Uterus (tissue), 4 donors: ENCODE data around the gene TLE6. TPM values are rescaled to one million over a fixed set of nuclear protein-coding genes. Genes with fewer than 3 reads are reported as not detected.

ENCODE experiments used
- DNase-seq, 2 donors: peaks; one replicate each; pipeline ENCODE4 v3.0.0-alpha.2; 2019 to 2020
- H3K27ac ChIP-seq, 2 donors: fragments of 200-600 bp; sonication (generic); 1 replicate in 1 of 2; 2 replicates in 1 of 2; pipeline ENCODE4 v1.5.1; 2016 to 2018
- H3K27me3 ChIP-seq, 2 donors: fragments of 200-600 bp; sonication (generic); one replicate each; pipeline ENCODE4 v1.5.1; 2018 to 2019; ENCODE audit warnings: control low read depth in 1 of 2
- H3K36me3 ChIP-seq, 2 donors: fragments of 200-600 bp; sonication (generic); one replicate each; pipeline ENCODE4 v1.5.1; 2019; ENCODE audit warnings: control low read depth in 1 of 2
- H3K4me1 ChIP-seq, 2 donors: fragments of 200-600 bp; sonication (generic); one replicate each; pipeline ENCODE4 v1.5.1; 2018 to 2019; ENCODE audit warnings: control low read depth in 1 of 2
- H3K4me3 ChIP-seq, 2 donors: fragments of 200-600 bp; sonication (generic); 1 replicate in 1 of 2; 2 replicates in 1 of 2; pipeline ENCODE4 v1.5.1; 2018 to 2019; ENCODE audit warnings: mild to moderate bottlenecking in 1 of 2
- H3K9me3 ChIP-seq, 2 donors: fragments of 200-600 bp; sonication (generic); one replicate each; pipeline ENCODE4 v1.5.1; 2019; ENCODE audit warnings: control low read depth in 1 of 2
- POLR2A ChIP-seq, 2 donors: fragments of 450-650 bp; IDR thresholded peaks; one replicate each; pipeline ENCODE4 v1.6.1; 2016; ENCODE audit warnings: antibody characterized with exemption in 2 of 2, mild to moderate bottlenecking in 1 of 2, moderate library complexity in 1 of 2
- intact Hi-C: fragments of 100-400 bp; cut with DNase I; formaldehyde crosslinking; loops from one replicate; pipeline ENCODE4 v1.15.1; 2023; ENCODE audit warnings: low total_unique reads
- total RNA-seq, 4 donors: library from RNA; depleted of rRNA in 3 of 4; stranded (reverse); fragments of >200 nt in 3 of 4; gene quantifications; one replicate each; pipeline versions ENCODE4 v1.1.0 to v1.2.4, GENCODE V29; 2014 to 2023
- TF ChIP-seq, protein P1 (sequence below), 4 experiments: fragments of 200-600 bp in 2 of 4; fragments of 450-650 bp in 2 of 4; sonication (generic) in 2 of 4; IDR thresholded peaks; one replicate each; pipeline ENCODE4 v1.5.1; 2016 to 2019; ENCODE audit warnings: antibody characterized with exemption in 4 of 4, mild to moderate bottlenecking in 2 of 4, moderate library complexity in 1 of 4
- donor health status: DM: yes; HTN: yes; CAD: no.

The TLE6 gene
- total RNA-seq, 4 donors from 2014 or later: 0.46 to 3.5 (median 1.1) TPM; not detected in 1

GRCh38 chr19:2964874-2965273 lies 12.5 kb upstream of the TLE6 start:
- Histone ChIP-seq H3K27ac (no peak overlapping the region), H3K27me3 (no peaks in the 10 kb centered on the region), H3K4me1 (peaks cover 5 to 13% of the 10 kb centered on the region in 2 donors), H3K4me3 (no peak overlapping the region), H3K9me3 (no peaks in the 10 kb centered on the region), H3K36me3 (no peaks in the 10 kb centered on the region)
- intact Hi-C loops: no loop called here
- TF ChIP-seq POLR2A (IDR thresholded peaks at IDR 0.05): no peak
- TF ChIP-seq, protein P1, sequence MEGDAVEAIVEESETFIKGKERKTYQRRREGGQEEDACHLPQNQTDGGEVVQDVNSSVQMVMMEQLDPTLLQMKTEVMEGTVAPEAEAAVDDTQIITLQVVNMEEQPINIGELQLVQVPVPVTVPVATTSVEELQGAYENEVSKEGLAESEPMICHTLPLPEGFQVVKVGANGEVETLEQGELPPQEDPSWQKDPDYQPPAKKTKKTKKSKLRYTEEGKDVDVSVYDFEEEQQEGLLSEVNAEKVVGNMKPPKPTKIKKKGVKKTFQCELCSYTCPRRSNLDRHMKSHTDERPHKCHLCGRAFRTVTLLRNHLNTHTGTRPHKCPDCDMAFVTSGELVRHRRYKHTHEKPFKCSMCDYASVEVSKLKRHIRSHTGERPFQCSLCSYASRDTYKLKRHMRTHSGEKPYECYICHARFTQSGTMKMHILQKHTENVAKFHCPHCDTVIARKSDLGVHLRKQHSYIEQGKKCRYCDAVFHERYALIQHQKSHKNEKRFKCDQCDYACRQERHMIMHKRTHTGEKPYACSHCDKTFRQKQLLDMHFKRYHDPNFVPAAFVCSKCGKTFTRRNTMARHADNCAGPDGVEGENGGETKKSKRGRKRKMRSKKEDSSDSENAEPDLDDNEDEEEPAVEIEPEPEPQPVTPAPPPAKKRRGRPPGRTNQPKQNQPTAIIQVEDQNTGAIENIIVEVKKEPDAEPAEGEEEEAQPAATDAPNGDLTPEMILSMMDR (IDR thresholded peaks at IDR 0.05): no peak
- DNase-seq: no peak

DNA sequence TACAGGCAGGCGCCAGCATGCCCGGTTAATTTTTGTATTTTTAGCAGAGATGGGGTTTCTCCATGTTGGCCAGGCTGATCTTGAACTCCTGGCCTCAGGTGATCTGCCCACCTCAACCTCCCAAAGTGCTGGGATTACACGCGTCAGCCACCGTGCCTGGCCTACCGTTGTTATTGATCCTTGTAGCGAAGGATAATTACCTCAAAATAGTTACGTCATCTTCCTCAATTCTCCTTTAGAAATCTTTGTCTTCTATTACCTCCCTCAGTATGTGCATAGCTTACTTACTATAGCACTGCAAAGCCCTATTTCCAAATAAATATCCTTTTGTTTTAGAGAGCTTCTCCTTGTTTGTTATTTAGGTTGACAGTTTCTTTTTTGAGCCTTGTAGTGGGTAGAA lies 9.4 kb upstream of the TLE6 start:
- DNase-seq: no peak
- H3K4me3 ChIP-seq: no peak overlapping the region
- H3K36me3 ChIP-seq: no peaks in the 10 kb centered on the region
- peaks cover 15 to 17% of the 10 kb centered on the region in 2 donors for H3K4me1 ChIP-seq
- no peaks in the 10 kb centered on the region for H3K27me3 ChIP-seq
- no peak for TF ChIP-seq POLR2A (IDR thresholded peaks at IDR 0.05)
- TF ChIP-seq, protein P1 (IDR thresholded peaks at IDR 0.05): no peak
- H3K9me3 ChIP-seq: no peaks in the 10 kb centered on the region
- H3K27ac ChIP-seq: peak overlapping the region; percentile 85 to 92
- intact Hi-C loops: no loop called here

DNA sequence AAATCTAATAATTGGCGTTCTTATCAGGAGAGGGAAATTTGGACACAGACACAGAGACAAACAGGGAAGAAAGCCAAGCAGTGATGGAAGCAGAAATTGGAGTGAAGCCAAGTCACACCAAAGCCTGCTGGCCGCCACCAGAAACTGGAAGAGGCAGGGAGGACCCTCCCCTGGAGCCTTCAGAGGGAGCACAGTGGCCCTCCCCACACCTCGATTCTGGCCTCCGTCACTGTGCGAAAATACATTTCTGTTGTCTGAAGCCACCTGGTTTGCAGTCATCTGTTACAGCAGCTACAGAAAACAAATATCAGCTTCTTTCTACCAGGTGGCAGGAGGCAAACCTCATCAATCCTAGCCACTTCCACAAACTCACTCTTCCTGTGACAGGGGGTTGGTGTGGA lies 8.3 kb upstream of the TLE6 start:
- Histone ChIP-seq H3K27ac (peak overlapping the region; percentile 85 to 92), H3K4me1 (peaks cover 20 to 22% of the 10 kb centered on the region in 2 donors), H3K9me3 (no peaks in the 10 kb centered on the region), H3K27me3 (no peaks in the 10 kb centered on the region), H3K4me3 (no peak overlapping the region), H3K36me3 (no peaks in the 10 kb centered on the region)
- TF ChIP-seq, protein P1 (IDR thresholded peaks at IDR 0.05): no peak
- no peak for TF ChIP-seq POLR2A (IDR thresholded peaks at IDR 0.05)
- peak; percentile 77 to 79 for DNase-seq
- intact Hi-C loops: no loop called here

GRCh38 chr19:2970201-2970835 lies 7.0 kb upstream of the TLE6 start:
- no peaks in the 10 kb centered on the region for H3K9me3 ChIP-seq
- H3K36me3 ChIP-seq: no peaks in the 10 kb centered on the region
- TF ChIP-seq POLR2A (IDR thresholded peaks at IDR 0.05): no peak
- TF ChIP-seq, protein P1 (IDR thresholded peaks at IDR 0.05): no peak
- H3K27ac ChIP-seq: peak overlapping the region; percentile 85 to 92
- no peaks in the 10 kb centered on the region for H3K27me3 ChIP-seq
- peaks cover 20 to 25% of the 10 kb centered on the region in 2 donors for H3K4me1 ChIP-seq
- DNase-seq: peak; percentile 52 to 68
- intact Hi-C loops: no loop called here
- H3K4me3 ChIP-seq: no peak overlapping the region

DNA sequence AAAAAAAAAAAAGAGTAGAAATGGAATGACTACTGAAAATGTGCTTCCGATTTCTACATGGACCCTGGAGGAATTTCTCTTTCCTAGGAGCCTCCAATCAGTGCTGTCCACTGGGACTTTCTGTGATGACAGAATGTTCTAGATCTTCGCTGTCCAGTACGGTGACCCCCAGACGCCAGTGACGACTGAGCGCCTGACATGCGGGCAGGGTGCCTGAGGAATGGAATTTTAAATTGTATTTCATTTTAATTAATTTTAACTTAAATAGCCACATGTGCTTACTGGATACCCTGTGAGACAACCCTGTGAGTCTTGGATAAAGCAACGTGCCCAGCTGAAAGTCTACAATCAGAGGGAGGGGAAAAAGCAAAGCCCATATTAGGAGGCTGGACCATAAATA lies 4.1 kb upstream of the TLE6 start:
- no peaks in the 10 kb centered on the region for H3K9me3 ChIP-seq
- H3K4me3 ChIP-seq: no peak overlapping the region
- intact Hi-C loops: no loop called here
- H3K27me3 ChIP-seq: no peaks in the 10 kb centered on the region
- peak; percentile 85 to 87 for DNase-seq
- H3K27ac ChIP-seq: peak overlapping the region; percentile 85 to 92
- H3K36me3 ChIP-seq: no peaks in the 10 kb centered on the region
- TF ChIP-seq, protein P1 (IDR thresholded peaks at IDR 0.05): no peak
- no peak for TF ChIP-seq POLR2A (IDR thresholded peaks at IDR 0.05)
- H3K4me1 ChIP-seq: peaks cover 28 to 39% of the 10 kb centered on the region in 2 donors
